ENCODE measurements around the gene ZCCHC24. TPM values are rescaled to one million over a fixed set of nuclear protein-coding genes. Genes with fewer than 3 reads are reported as not detected.

The ZCCHC24 gene
- total RNA-seq, 1 experiment from 2014 or later = 3.8 TPM

DNA sequence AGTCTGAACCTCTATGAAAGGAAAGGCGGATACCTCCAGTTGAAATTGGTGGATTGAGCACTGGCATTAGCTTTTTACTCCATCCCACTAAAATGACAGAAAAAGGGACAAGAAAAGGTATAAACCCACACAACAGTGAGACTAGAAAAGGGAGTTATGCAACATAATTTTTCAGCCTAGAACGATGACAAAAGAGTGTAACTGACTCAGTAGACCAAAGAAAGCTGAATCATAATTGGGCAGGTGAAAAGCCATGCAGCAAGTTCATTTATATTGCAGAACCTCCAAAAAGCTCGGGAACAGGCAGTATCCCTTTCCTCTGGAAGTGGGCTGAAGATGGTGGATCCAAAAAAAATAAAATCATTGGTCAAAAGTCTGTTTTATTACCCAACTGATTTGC is 30.5 kb upstream of the ZCCHC24 start:
- H3K4me1 Mint-ChIP-seq = peaks cover 8 to 11% of the 10 kb centered on the region in 2 experiments

More for the DNA sequence above, 30.5 kb upstream of the ZCCHC24 start:
- WGBS (ENCODE audit: extremely low coverage, insufficient read length, low lambda C conversion rate) = no CpG with 5 or more reads among the region's 3 CpGs
- Histone ChIP-seq H3K4ac (ENCODE audit: low read depth, low read length) (no peak overlapping the region), H2AK5ac (ENCODE audit: insufficient read length, low read length) (no peak overlapping the region), H3K23ac (ENCODE audit: insufficient read length, low read depth, low read length) (no peak overlapping the region), H2BK5ac (ENCODE audit: insufficient read length, low read length) (no peak overlapping the region), H3K56ac (ENCODE audit: insufficient read length, low read depth, low read length) (no peak overlapping the region), H3K79me1 (ENCODE audit: insufficient read depth, low read depth, low read length, poor library complexity, severe bottlenecking) (no peaks in the 10 kb centered on the region), H3K27ac (ENCODE audit: insufficient read length, low read depth, low read length) (no peak overlapping the region), H3K4me1 (ENCODE audit: insufficient read depth, low read length) (no peaks in the 10 kb centered on the region), H2AFZ (ENCODE audit: low read length) (no peak overlapping the region), H2BK15ac (ENCODE audit: low read depth, low read length) (no peak overlapping the region), H3K9ac (ENCODE audit: extremely low read depth, insufficient read length, low read length) (no peak overlapping the region), H4K91ac (ENCODE audit: insufficient read length, low read depth, low read length) (no peak overlapping the region), H4K5ac (ENCODE audit: insufficient read length, low read depth, low read length) (no peak overlapping the region), H2BK12ac (ENCODE audit: insufficient read length, low read depth, low read length) (no peak overlapping the region), H4K8ac (replicated peaks; ENCODE audit: insufficient read length, low read depth, low read length) (no peak overlapping the region), H3K9me3 (ENCODE audit: control insufficient read depth, low read depth, low read length) (no peaks in the 10 kb centered on the region), H3K79me2 (ENCODE audit: insufficient read depth, low read length) (no peaks in the 10 kb centered on the region), H2BK120ac (ENCODE audit: low read depth, low read length, poor library complexity, severe bottlenecking) (no peak overlapping the region), H2BK20ac (ENCODE audit: low read depth, low read length, poor library complexity, severe bottlenecking) (no peak overlapping the region), H3K18ac (ENCODE audit: insufficient read length, low read depth, low read length) (no peak overlapping the region), H3K23me2 (ENCODE audit: insufficient read length, low read depth, low read length, poor library complexity, severe bottlenecking) (no peaks in the 10 kb centered on the region), H3K14ac (ENCODE audit: insufficient read depth, low read length) (no peak overlapping the region), H4K20me1 (ENCODE audit: control insufficient read depth, insufficient read depth, insufficient read length) (no peaks in the 10 kb centered on the region), H3K27me3 (ENCODE audit: insufficient read depth, low read length) (no peaks in the 10 kb centered on the region), H3K4me2 (ENCODE audit: insufficient read depth, insufficient read length, low read length) (no peak overlapping the region), H3T11ph (ENCODE audit: low read length) (no peak overlapping the region)
- DNase-seq = no peak
- Mint-ChIP-seq H3K27ac (no peak overlapping the region), H3K27me3 (ENCODE audit: low read depth) (peaks cover 24% of the 10 kb centered on the region), H3K9me3 (peaks cover 0 to 4% of the 10 kb centered on the region in 2 experiments; a peak in 1 of 5 replicates), H3K36me3 (ENCODE audit: insufficient read depth in 1 of 3, low read depth in 3 of 3) (no peaks in the 10 kb centered on the region), H3K4me3 (no peak overlapping the region)
- TF ChIP-seq, protein P1, sequence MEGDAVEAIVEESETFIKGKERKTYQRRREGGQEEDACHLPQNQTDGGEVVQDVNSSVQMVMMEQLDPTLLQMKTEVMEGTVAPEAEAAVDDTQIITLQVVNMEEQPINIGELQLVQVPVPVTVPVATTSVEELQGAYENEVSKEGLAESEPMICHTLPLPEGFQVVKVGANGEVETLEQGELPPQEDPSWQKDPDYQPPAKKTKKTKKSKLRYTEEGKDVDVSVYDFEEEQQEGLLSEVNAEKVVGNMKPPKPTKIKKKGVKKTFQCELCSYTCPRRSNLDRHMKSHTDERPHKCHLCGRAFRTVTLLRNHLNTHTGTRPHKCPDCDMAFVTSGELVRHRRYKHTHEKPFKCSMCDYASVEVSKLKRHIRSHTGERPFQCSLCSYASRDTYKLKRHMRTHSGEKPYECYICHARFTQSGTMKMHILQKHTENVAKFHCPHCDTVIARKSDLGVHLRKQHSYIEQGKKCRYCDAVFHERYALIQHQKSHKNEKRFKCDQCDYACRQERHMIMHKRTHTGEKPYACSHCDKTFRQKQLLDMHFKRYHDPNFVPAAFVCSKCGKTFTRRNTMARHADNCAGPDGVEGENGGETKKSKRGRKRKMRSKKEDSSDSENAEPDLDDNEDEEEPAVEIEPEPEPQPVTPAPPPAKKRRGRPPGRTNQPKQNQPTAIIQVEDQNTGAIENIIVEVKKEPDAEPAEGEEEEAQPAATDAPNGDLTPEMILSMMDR (conservative IDR thresholded peaks at IDR 0.05) = no peak
